ENCODE measurements around the gene AHCY. TPM values are rescaled to one million over a fixed set of nuclear protein-coding genes. Genes with fewer than 3 reads are reported as not detected.

The AHCY gene
- total RNA-seq, 4 donors from 2014 or later = 77.8 to 110 (median 83.1) TPM

- no peak for DNase-seq (ENCODE audit: low spot score in 2 of 2)
- H3K4me3 ChIP-seq = no peak overlapping the region
- H3K9me3 ChIP-seq = no peaks in the 10 kb centered on the region
- WGBS, 2 donors = 89 to 97% methylated on average over 11 to 15 of the region's 16 CpGs
- no peak for TF ChIP-seq CTCF (IDR thresholded peaks at IDR 0.05)
- TF ChIP-seq EP300 (IDR thresholded peaks at IDR 0.05) = no peak
- TF ChIP-seq POLR2A (IDR thresholded peaks at IDR 0.05) = no peak
- peaks cover 0 to 98% (median 12%) of the 10 kb centered on the region in 3 donors for H3K36me3 ChIP-seq
- no peaks in the 10 kb centered on the region for H3K4me1 ChIP-seq
- H3K27me3 ChIP-seq = no peaks in the 10 kb centered on the region
- H3K27ac ChIP-seq = no peak overlapping the region
Observed at GRCh38 chr20:34285450-34285849, 17.7 kb downstream of the AHCY start.

GRCh38 chr20:34283844-34284243 lies 19.3 kb downstream of the AHCY start:
- WGBS, 2 donors = 90 to 92% methylated on average over 1 of the region's 1 CpG
- Histone ChIP-seq H3K4me1 (no peaks in the 10 kb centered on the region), H3K4me3 (no peak overlapping the region), H3K27me3 (no peaks in the 10 kb centered on the region), H3K36me3 (peaks cover 0 to 98% (median 12%) of the 10 kb centered on the region in 3 donors), H3K9me3 (no peaks in the 10 kb centered on the region), H3K27ac (no peak overlapping the region)
- TF ChIP-seq POLR2A (IDR thresholded peaks at IDR 0.05) = no peak
- DNase-seq (ENCODE audit: low spot score in 2 of 2) = no peak

DNA sequence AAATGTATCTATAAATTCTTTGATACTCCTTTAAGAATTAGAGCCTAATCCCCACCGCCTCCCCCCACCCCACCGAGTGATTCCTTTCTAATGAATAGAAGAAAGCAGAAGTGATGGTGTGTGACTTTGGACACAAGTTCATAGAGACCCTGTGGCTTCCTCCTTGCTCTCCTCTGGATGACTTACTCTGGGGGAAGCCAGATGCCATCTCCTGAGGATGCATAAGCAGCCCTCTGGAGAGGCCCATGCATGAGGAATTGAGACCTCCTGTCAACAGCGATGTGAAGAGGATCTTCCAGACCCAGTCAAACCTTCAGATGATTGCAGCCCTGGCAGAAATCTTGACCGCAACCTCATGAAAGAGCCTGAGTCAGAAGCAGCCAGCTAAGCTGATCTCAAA lies 21.1 kb downstream of the AHCY start:
- no peaks in the 10 kb centered on the region for H3K4me1 ChIP-seq
- H3K4me3 ChIP-seq = no peak overlapping the region
- no peaks in the 10 kb centered on the region for H3K27me3 ChIP-seq
- H3K9me3 ChIP-seq = no peaks in the 10 kb centered on the region
- 85 to 92% methylated on average over 4 of the region's 4 CpGs for WGBS, 2 donors
- H3K27ac ChIP-seq = no peak overlapping the region
- DNase-seq (ENCODE audit: low spot score in 2 of 2) = no peak
- peaks cover 0 to 97% (median 6%) of the 10 kb centered on the region in 3 donors for H3K36me3 ChIP-seq
- TF ChIP-seq CTCF (IDR thresholded peaks at IDR 0.05) (no peak), EP300 (IDR thresholded peaks at IDR 0.05) (no peak)

DNA sequence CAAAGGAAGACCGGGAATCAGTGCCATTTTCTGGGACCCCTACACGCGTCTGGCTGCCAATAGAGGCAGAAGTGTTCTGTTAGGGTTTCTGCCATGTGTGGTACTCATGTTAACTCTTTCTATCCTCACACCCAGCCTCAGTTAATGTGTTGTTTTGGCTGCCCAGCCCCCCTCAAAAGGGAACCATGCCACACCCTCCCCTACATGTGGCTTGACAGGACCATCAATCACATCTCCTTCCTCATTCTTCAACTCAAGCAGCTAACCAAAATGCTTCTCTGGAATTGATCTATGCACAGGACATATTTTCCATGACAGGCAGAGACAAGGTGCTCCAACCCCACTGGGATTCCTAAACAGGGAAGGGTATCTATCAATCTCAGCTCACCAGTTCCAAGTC lies 22.0 kb downstream of the AHCY start:
- DNase-seq (ENCODE audit: low spot score in 2 of 2) = no peak
- 77 to 84% methylated on average over 3 of the region's 3 CpGs for WGBS, 2 donors
- Histone ChIP-seq H3K4me3 (no peak overlapping the region), H3K9me3 (no peaks in the 10 kb centered on the region), H3K4me1 (no peaks in the 10 kb centered on the region), H3K36me3 (peaks cover 0 to 99% (median 6%) of the 10 kb centered on the region in 3 donors), H3K27ac (no peak overlapping the region), H3K27me3 (no peaks in the 10 kb centered on the region)
- no peak for TF ChIP-seq POLR2A (IDR thresholded peaks at IDR 0.05)
- no peak for TF ChIP-seq EP300 (IDR thresholded peaks at IDR 0.05)
- TF ChIP-seq CTCF (IDR thresholded peaks at IDR 0.05) = no peak

- no peak for TF ChIP-seq CTCF (IDR thresholded peaks at IDR 0.05)
- no peak for TF ChIP-seq EP300 (IDR thresholded peaks at IDR 0.05)
- TF ChIP-seq POLR2A (IDR thresholded peaks at IDR 0.05) = no peak
- Histone ChIP-seq H3K4me3 (no peak overlapping the region), H3K4me1 (peaks cover 0 to 8% (median 0%) of the 10 kb centered on the region in 4 donors), H3K9me3 (no peaks in the 10 kb centered on the region), H3K27me3 (no peaks in the 10 kb centered on the region), H3K27ac (no peak overlapping the region), H3K36me3 (peaks cover 0 to 62% (median 0%) of the 10 kb centered on the region in 3 donors)
- WGBS, 2 donors = 96% methylated on average over 7 of the region's 7 CpGs
- no peak for DNase-seq (ENCODE audit: low spot score in 2 of 2)
Observed at GRCh38 chr20:34274694-34275093, 28.5 kb downstream of the AHCY start.

DNA sequence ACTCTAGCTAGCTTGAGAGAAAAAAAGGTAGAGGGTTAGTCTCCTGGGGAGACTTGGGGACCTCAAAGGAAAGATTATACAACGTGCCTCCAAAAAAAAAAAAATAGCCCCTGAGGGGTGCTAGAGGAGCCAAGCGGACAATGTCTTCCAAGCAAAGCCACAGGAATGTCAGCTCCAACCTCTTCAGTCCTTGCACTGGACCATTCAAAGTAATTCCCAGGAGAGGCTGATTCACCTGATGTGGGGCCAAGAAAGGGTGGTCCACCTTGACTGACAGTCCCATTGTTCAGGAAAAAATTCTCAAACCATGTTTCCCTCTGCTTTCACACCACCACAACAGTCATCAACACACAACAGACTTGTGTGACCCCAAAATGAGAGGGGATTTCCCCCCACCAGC lies 31.2 kb downstream of the AHCY start:
- Histone ChIP-seq H3K27me3 (peaks cover 0 to 7% of the 10 kb centered on the region in 2 donors), H3K36me3 (peaks cover 0 to 36% (median 0%) of the 10 kb centered on the region in 3 donors), H3K4me3 (no peak overlapping the region), H3K27ac (no peak overlapping the region), H3K4me1 (peaks cover 0 to 20% (median 9%) of the 10 kb centered on the region in 4 donors), H3K9me3 (no peaks in the 10 kb centered on the region)
- no peak for TF ChIP-seq POLR2A (IDR thresholded peaks at IDR 0.05)
- no peak for TF ChIP-seq CTCF (IDR thresholded peaks at IDR 0.05)
- no peak for TF ChIP-seq EP300 (IDR thresholded peaks at IDR 0.05)
- DNase-seq (ENCODE audit: low spot score in 2 of 2) = no peak
- WGBS, 2 donors = 62 to 81% methylated on average over 2 of the region's 2 CpGs

All from tibial nerve (tissue), 4 donors.